B cell (primary cell): ENCODE data around the gene STK33. TPM values are rescaled to one million over a fixed set of nuclear protein-coding genes. Genes with fewer than 3 reads are reported as not detected.

Source experiments
- ATAC-seq: fragments of 200-7000 bp; cut with Tn5 transposase; one replicate; pipeline ENCODE4 v1.10.0; 2021; ENCODE audit warnings: low read depth, mild to moderate bottlenecking, moderate number of reproducible peaks, moderate library complexity
- CTCF ChIA-PET: fragments of 350-600 bp; sonication (Branson Sonifier 250); formaldehyde crosslinking; loops from one replicate; lab custom pipeline; 2021; ENCODE audit warnings: antibody characterized with exemption, inconsistent platforms; lab: Charles Lee
- POLR2A ChIA-PET: fragments of 350-600 bp; sonication (Branson Sonifier 250); formaldehyde crosslinking; loops from one replicate; lab custom pipeline; 2021; ENCODE audit warnings: antibody characterized with exemption; lab: Charles Lee
- DNase-seq: peaks from one replicate; pipeline ENCODE4 v3.0.0; 2013
- H2AFZ ChIP-seq: 2 replicates; pipeline ENCODE4 v1.6.1; 2012; ENCODE audit warnings: mild to moderate bottlenecking, low read depth, low read length; ENCODE audit not compliant: insufficient read depth, poor library complexity, severe bottlenecking
- H3K27ac ChIP-seq, 2 donors: 1 replicate in 1 of 2; 2 replicates in 1 of 2; pipeline ENCODE4 v1.5.1; 2012 to 2013; ENCODE audit warnings: low read length in 2 of 2, mild to moderate bottlenecking in 2 of 2, moderate library complexity in 1 of 2
- H3K27me3 ChIP-seq, 4 experiments: fragments of 200-600 bp in 1 of 4; sonication (generic) in 1 of 4; replicated peaks in 1 of 4; 1 replicate in 2 of 4; 2 replicates in 2 of 4; pipeline versions ENCODE4 v1.6.1 to v1.7.0; 2013 to 2016; ENCODE audit warnings: low read length in 3 of 4, mild to moderate bottlenecking in 2 of 4, mixed read lengths in 1 of 4, moderate library complexity in 1 of 4; ENCODE audit not compliant: insufficient read depth in 4 of 4, control insufficient read depth in 3 of 4; ENCODE audit errors: control extremely low read depth in 1 of 4
- H3K36me3 ChIP-seq, 2 experiments: replicated peaks in 1 of 2; 1 replicate in 1 of 2; 2 replicates in 1 of 2; pipeline versions ENCODE4 v1.6.1 to v1.7.1; 2013; ENCODE audit warnings: low read length in 1 of 2; ENCODE audit not compliant: insufficient read depth in 2 of 2, control insufficient read depth in 1 of 2; ENCODE audit errors: control extremely low read depth in 1 of 2, extremely low read depth in 1 of 2
- H3K4me1 ChIP-seq, 2 donors: fragments of 200-600 bp in 1 of 2; sonication (generic) in 1 of 2; 1 replicate in 1 of 2; 2 replicates in 1 of 2; pipeline versions ENCODE4 v1.5.1 to v1.6.1; 2013 to 2017; ENCODE audit warnings: low read length in 2 of 2; ENCODE audit not compliant: control insufficient read depth in 2 of 2, insufficient read depth in 2 of 2
- H3K4me2 ChIP-seq: replicated peaks from 2 replicates; pipeline ENCODE3; 2012; ENCODE audit warnings: mild to moderate bottlenecking, low read depth, low read length; ENCODE audit not compliant: poor library complexity, severe bottlenecking
- H3K4me3 ChIP-seq, 5 experiments: fragments of 200-600 bp in 1 of 5; sonication (generic) in 1 of 5; 1 replicate in 3 of 5; 2 replicates in 2 of 5; pipeline versions ENCODE4 v1.5.1 to v1.7.0; 2011 to 2016; ENCODE audit warnings: low read length in 4 of 5, mild to moderate bottlenecking in 4 of 5, low read depth in 2 of 5, control low read depth in 1 of 5, moderate library complexity in 1 of 5; ENCODE audit not compliant: insufficient read depth in 1 of 5; ENCODE audit errors: control extremely low read depth in 1 of 5, extremely low read depth in 1 of 5
- H3K79me2 ChIP-seq: fragments of 200-600 bp; sonication (generic); one replicate; pipeline ENCODE4 v1.6.0; 2016; ENCODE audit warnings: low read length; ENCODE audit not compliant: control insufficient read depth, insufficient read depth
- H3K9ac ChIP-seq: fragments of 200-600 bp; sonication (generic); 2 replicates; pipeline ENCODE4 v1.6.1; 2017; ENCODE audit warnings: mild to moderate bottlenecking, low read length, moderate library complexity
- H3K9me3 ChIP-seq, 3 donors: one replicate each; pipeline versions ENCODE4 v1.6.1 to v1.7.1; 2013; ENCODE audit warnings: low read length in 2 of 3; ENCODE audit not compliant: control insufficient read depth in 2 of 3, insufficient read depth in 1 of 3; ENCODE audit errors: control extremely low read depth in 1 of 3
- H4K20me1 ChIP-seq: 2 replicates; pipeline ENCODE4 v1.6.0; 2012; ENCODE audit warnings: mild to moderate bottlenecking, low read length; ENCODE audit not compliant: insufficient read depth, control insufficient read depth, poor library complexity, severe bottlenecking
- H3K27ac Mint-ChIP-seq: one replicate; pipeline ENCODE4 v1.8.0; 2021; ENCODE audit warnings: mixed read lengths
- H3K27me3 Mint-ChIP-seq: one replicate; pipeline ENCODE4 v1.8.0; 2021; ENCODE audit warnings: mixed read lengths
- H3K4me1 Mint-ChIP-seq: one replicate; pipeline ENCODE4 v1.8.0; 2021; ENCODE audit warnings: mixed read lengths
- H3K4me3 Mint-ChIP-seq: one replicate; pipeline ENCODE4 v1.8.0; 2021; ENCODE audit warnings: mixed read lengths
- H3K9me3 Mint-ChIP-seq: one replicate; pipeline ENCODE4 v1.8.0; 2022; ENCODE audit warnings: mixed read lengths; ENCODE audit not compliant: insufficient read depth
- CTCF ChIP-seq: fragments of 200-600 bp; IDR thresholded peaks from one replicate; pipeline ENCODE4 v1.8.0; 2022; ENCODE audit warnings: antibody characterized with exemption, mild to moderate bottlenecking
- EZH2 ChIP-seq: IDR thresholded peaks from 2 replicates; pipeline ENCODE4 v1.6.1; 2012; ENCODE audit warnings: borderline replicate concordance, low read depth, mild to moderate bottlenecking, moderate library complexity, low read length; ENCODE audit not compliant: insufficient read depth, poor library complexity, severe bottlenecking
- WGBS: methylation state at CpG from one replicate; pipeline ENCODE4 v1.1.5; 2013; ENCODE audit warnings: missing lambda C conversion rate; ENCODE audit not compliant: insufficient coverage; 5-methylcytosine and 5-hydroxymethylcytosine counted together
- intact Hi-C: fragments of 100-400 bp; cut with micrococcal nuclease; formaldehyde crosslinking; loops from one replicate; pipeline ENCODE4 v1.10.0; 2022
- polyA plus RNA-seq: library from polyadenylated mRNA; depleted of rRNA; stranded (reverse); fragments of >200 nt; gene quantifications from 2 replicates; pipeline ENCODE4 v1.2.3, GENCODE V29; 2012
- total RNA-seq, 2 donors: library from RNA; stranded (reverse); fragments of 120-200 nt in 1 of 2; gene quantifications; 1 replicate in 1 of 2; 2 replicates in 1 of 2; pipeline versions ENCODE4 v1.2.3 to v1.2.4, GENCODE V29; 2013 to 2022

Gene STK33
- total and polyA plus RNA-seq, 2 donors (not counting 1 experiment from before 2014, with no cell fraction given), result 3.1 to 9.3 TPM

GRCh38 chr11:8541448-8541847, 52.6 kb downstream of the STK33 start:
- Mint-ChIP-seq H3K27me3 (no peaks in the 10 kb centered on the region), H3K4me1 (no peaks in the 10 kb centered on the region), H3K9me3 (no peaks in the 10 kb centered on the region), H3K4me3 (no peak overlapping the region), H3K27ac (no peak overlapping the region)
- Histone ChIP-seq H3K4me2 (no peak overlapping the region), H3K4me3 (no peak overlapping the region), H3K4me1 (no peaks in the 10 kb centered on the region), H3K9ac (no peak overlapping the region), H3K27me3 (no peaks in the 10 kb centered on the region), H3K27ac (no peak overlapping the region), H3K36me3 (no peaks in the 10 kb centered on the region), H3K79me2 (no peaks in the 10 kb centered on the region), H3K9me3 (no peaks in the 10 kb centered on the region), H2AFZ (no peak overlapping the region), H4K20me1 (no peaks in the 10 kb centered on the region)
- DNase-seq (no peak), ATAC-seq (no peak)
- no peak for TF ChIP-seq EZH2
- no peak for TF ChIP-seq CTCF
- ChIA-PET POLR2A (no interaction called here), CTCF (no interaction called here)
- WGBS, result no CpG with 5 or more reads among the region's 1 CpG
- intact Hi-C loops, result no loop called here

GRCh38 chr11:8533332-8533731, 60.7 kb downstream of the STK33 start:
- peak overlapping the region in 2 of 5 experiments; percentile 8 to 9 for H3K4me3 ChIP-seq
- peaks cover 45% of the 10 kb centered on the region for H3K4me1 Mint-ChIP-seq
- H4K20me1 ChIP-seq, result no peaks in the 10 kb centered on the region
- 25% methylated on average over 1 of the region's 4 CpGs for WGBS
- no peaks in the 10 kb centered on the region for H3K9me3 Mint-ChIP-seq
- peaks cover 45 to 46% of the 10 kb centered on the region in 2 donors for H3K4me1 ChIP-seq
- H3K9ac ChIP-seq, result peak overlapping the region; percentile 7
- no peaks in the 10 kb centered on the region for H3K9me3 ChIP-seq
- ChIA-PET POLR2A (no interaction called here), CTCF (no interaction called here)
- peak overlapping the region; percentile 48 to 72 for H3K27ac ChIP-seq
- peak overlapping the region; percentile 26 for H2AFZ ChIP-seq
- no peaks in the 10 kb centered on the region for H3K27me3 Mint-ChIP-seq
- H3K36me3 ChIP-seq, result no peaks in the 10 kb centered on the region
- DNase-seq (peak; percentile 77), ATAC-seq (peak; percentile 81)
- peak overlapping the region; percentile 64 for H3K4me2 ChIP-seq
- peak overlapping the region; percentile 70 for H3K27ac Mint-ChIP-seq
- H3K79me2 ChIP-seq, result no peaks in the 10 kb centered on the region
- H3K27me3 ChIP-seq, result no peaks in the 10 kb centered on the region
- H3K4me3 Mint-ChIP-seq, result peak overlapping the region; percentile 51
- TF ChIP-seq EZH2 (no peak), CTCF (no peak)
- intact Hi-C loops, result no loop called here
